Stromal cell of bone marrow (primary cell): ENCODE results near the gene LAG3.
"Not testable (repeated sequence)": the region's sequence is repeated elsewhere in the genome, so short reads cannot be mapped to it uniquely, and the experiment has no call there.

Experiments
- DNase-seq: peaks from one replicate; pipeline ENCODE4 v3.0.0-alpha.2; 2012; ENCODE audit warnings: low read depth

LAG3 gene

GRCh38 chr12:6772331-6772695 lies at the start of gene LAG3:
Gene LAG3 (plus strand): TSS chr12:6772520. CDS start chr12:6772853, 333 bp downstream.
- no peak for DNase-seq

- no peak for DNase-seq
Observed at GRCh38 chr12:6722863-6723262, 49.5 kb upstream of the LAG3 start.

- DNase-seq: peak; percentile 98
Observed at GRCh38 chr12:6723607-6724408, 48.5 kb upstream of the LAG3 start, which contains the start of gene COPS7A. Gene COPS7A (plus strand): TSS chr12:6724046. CDS start chr12:6724657, 611 bp downstream.

- DNase-seq: no peak
Observed at GRCh38 chr12:6724409-6724797, 47.9 kb upstream of the LAG3 start.

- no peak for DNase-seq
Observed at GRCh38 chr12:6725350-6725749, 47.0 kb upstream of the LAG3 start.

GRCh38 chr12:6729186-6729585 lies 43.1 kb upstream of the LAG3 start:
- DNase-seq: no peak

- DNase-seq: no peak
Observed at GRCh38 chr12:6730169-6730568, 42.2 kb upstream of the LAG3 start.

GRCh38 chr12:6734506-6735387 lies 37.6 kb upstream of the LAG3 start:
- no peak for DNase-seq

GRCh38 chr12:6735448-6736191 lies 36.7 kb upstream of the LAG3 start:
- peak; percentile 38 for DNase-seq

GRCh38 chr12:6736754-6737153 lies 35.6 kb upstream of the LAG3 start:
- no peak for DNase-seq

GRCh38 chr12:6742080-6742479 lies 30.2 kb upstream of the LAG3 start:
- not testable (repeated sequence) for DNase-seq

GRCh38 chr12:6742834-6743233 lies 29.5 kb upstream of the LAG3 start:
- DNase-seq: no peak

GRCh38 chr12:6743300-6743699 lies 29.0 kb upstream of the LAG3 start:
- not testable (repeated sequence) for DNase-seq

GRCh38 chr12:6745741-6746525 lies 26.4 kb upstream of the LAG3 start:
- DNase-seq: no peak

GRCh38 chr12:6747216-6747615 lies 25.1 kb upstream of the LAG3 start:
- no peak for DNase-seq

GRCh38 chr12:6748761-6749160 lies 23.6 kb upstream of the LAG3 start:
- no peak for DNase-seq

- no peak for DNase-seq
Observed at GRCh38 chr12:6750506-6750905, 21.8 kb upstream of the LAG3 start.

- DNase-seq: no peak
Observed at GRCh38 chr12:6751767-6752166, 20.6 kb upstream of the LAG3 start.

GRCh38 chr12:6752167-6752920 lies 20.0 kb upstream of the LAG3 start:
- no peak for DNase-seq

GRCh38 chr12:6752921-6753771 lies 19.2 kb upstream of the LAG3 start, which contains the start of gene MLF2:
Gene MLF2 (minus strand): TSS chr12:6753141. CDS start chr12:6752334, 807 bp downstream.
- DNase-seq: peak; percentile 99
